Thyroid gland (tissue), 4 donors: Measurements from ENCODE around the gene PRDM1.

Source experiments
- POLR2A ChIP-seq, 2 donors: fragments of 450-650 bp; IDR thresholded peaks; one replicate each; pipeline ENCODE4 v1.6.1; 2017; ENCODE audit warnings: antibody characterized with exemption in 2 of 2, mild to moderate bottlenecking in 2 of 2, moderate library complexity in 1 of 2
- TF ChIP-seq, protein P1 (sequence below), 6 experiments: fragments of 200-600 bp in 3 of 6; fragments of 450-650 bp in 3 of 6; sonication (generic) in 3 of 6; IDR thresholded peaks; one replicate each; pipeline ENCODE4 v1.5.1; 2016 to 2019; ENCODE audit warnings: antibody characterized with exemption in 6 of 6, mild to moderate bottlenecking in 2 of 6, inconsistent platforms in 1 of 6, moderate library complexity in 1 of 6

DNA sequence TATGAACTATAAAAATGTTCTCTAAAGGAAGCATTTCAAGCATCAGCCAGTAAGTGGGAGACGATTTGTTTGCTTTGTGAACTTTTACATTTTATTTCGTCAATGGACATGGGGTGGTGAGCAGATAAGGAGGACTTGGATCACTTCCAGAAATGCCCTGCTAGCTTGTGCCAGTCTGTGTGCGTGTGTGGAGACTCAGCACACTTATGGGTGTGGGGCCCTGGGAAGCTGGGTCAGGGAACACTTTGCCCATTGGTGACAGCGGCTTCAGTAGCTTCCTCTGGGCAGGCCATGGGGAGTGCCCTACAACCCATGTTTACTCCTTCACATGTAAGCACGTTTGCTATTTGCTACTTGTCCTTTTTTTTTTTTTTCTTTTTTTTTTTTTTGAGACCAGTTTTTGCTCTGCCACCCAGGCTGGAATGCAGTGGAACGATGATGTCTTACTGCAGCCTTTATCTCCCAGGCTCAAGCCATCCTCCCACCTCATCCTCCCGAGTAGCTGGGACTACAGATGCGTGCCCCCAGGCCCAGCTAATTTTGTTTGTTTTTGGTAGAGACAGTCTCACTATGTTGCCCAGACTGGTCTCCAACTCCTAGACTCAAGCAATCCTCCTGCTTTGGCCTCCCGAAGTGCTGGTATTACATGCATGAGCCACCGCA, 24.2 kb downstream of the PRDM1 start:
- TF ChIP-seq, protein P1, sequence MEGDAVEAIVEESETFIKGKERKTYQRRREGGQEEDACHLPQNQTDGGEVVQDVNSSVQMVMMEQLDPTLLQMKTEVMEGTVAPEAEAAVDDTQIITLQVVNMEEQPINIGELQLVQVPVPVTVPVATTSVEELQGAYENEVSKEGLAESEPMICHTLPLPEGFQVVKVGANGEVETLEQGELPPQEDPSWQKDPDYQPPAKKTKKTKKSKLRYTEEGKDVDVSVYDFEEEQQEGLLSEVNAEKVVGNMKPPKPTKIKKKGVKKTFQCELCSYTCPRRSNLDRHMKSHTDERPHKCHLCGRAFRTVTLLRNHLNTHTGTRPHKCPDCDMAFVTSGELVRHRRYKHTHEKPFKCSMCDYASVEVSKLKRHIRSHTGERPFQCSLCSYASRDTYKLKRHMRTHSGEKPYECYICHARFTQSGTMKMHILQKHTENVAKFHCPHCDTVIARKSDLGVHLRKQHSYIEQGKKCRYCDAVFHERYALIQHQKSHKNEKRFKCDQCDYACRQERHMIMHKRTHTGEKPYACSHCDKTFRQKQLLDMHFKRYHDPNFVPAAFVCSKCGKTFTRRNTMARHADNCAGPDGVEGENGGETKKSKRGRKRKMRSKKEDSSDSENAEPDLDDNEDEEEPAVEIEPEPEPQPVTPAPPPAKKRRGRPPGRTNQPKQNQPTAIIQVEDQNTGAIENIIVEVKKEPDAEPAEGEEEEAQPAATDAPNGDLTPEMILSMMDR (IDR thresholded peaks at IDR 0.05), result no peak
- TF ChIP-seq POLR2A (IDR thresholded peaks at IDR 0.05), result no peak
